ENCODE measurements around the gene MPRIP. TPM values are rescaled to one million over a fixed set of nuclear protein-coding genes. Genes with fewer than 3 reads are reported as not detected.
A peak's percentile ranks its signal among the peaks of the same experiment; 100 is the strongest.

Gene MPRIP
- total RNA-seq, 4 donors from 2014 or later: 61.5 to 407 (median 103) TPM

DNA sequence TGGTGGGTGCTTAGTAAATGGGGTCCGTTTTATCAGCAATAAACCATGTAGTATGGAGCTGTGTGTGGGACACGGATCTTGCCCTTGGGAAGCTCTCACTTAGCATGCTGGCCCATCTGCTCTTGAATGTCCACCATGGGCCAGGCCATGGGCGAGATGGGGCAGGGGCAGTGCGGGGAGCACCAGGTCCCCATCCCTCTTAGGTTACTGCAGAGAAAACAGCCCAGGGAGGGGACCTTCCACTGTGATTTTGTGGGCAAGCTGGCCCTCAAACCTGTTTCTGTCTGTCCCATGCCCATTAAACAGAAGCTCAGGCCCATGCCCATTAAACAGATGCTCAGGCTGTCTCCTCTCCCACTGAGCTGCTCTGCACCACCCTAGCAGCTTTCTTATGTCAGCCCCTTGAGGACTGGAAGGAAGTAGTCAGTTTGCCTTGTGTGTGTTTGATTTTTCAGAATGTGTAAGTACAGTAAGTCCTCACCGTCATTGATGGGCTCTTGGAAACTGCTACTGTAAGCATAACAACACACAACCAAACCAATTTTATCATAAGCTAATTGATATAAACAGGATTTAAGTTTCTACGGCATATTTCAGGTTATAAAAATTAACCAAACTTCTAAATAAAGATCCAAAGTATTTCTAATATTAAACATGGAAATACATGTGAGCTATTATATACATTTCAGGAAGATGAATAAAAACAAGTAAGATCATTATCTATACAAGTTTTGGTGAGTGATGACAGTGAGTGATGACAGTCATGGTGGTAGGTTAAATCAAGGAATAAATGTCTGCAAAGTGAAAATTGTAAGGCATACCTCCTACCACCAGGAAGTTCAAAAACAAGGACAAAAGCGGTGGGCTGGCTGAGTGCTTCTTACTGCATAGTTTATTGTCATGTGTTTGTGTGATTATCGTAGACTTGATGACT lies 11.5 kb downstream of the MPRIP start:
- peaks cover 0 to 50% of the 10 kb centered on the region in 2 donors for H3K4me1 ChIP-seq
- intact Hi-C loops (cut with DNase I; ENCODE audit: low total_unique reads): no loop called here
- no peaks in the 10 kb centered on the region for H3K36me3 ChIP-seq
- DNase-seq: peak in 1 of 2 donors; percentile 7
- no peak overlapping the region for H3K4me3 ChIP-seq
- no peaks in the 10 kb centered on the region for H3K27me3 ChIP-seq
- TF ChIP-seq, protein P1, sequence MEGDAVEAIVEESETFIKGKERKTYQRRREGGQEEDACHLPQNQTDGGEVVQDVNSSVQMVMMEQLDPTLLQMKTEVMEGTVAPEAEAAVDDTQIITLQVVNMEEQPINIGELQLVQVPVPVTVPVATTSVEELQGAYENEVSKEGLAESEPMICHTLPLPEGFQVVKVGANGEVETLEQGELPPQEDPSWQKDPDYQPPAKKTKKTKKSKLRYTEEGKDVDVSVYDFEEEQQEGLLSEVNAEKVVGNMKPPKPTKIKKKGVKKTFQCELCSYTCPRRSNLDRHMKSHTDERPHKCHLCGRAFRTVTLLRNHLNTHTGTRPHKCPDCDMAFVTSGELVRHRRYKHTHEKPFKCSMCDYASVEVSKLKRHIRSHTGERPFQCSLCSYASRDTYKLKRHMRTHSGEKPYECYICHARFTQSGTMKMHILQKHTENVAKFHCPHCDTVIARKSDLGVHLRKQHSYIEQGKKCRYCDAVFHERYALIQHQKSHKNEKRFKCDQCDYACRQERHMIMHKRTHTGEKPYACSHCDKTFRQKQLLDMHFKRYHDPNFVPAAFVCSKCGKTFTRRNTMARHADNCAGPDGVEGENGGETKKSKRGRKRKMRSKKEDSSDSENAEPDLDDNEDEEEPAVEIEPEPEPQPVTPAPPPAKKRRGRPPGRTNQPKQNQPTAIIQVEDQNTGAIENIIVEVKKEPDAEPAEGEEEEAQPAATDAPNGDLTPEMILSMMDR (IDR thresholded peaks at IDR 0.05): no peak
- no peak for TF ChIP-seq POLR2A (IDR thresholded peaks at IDR 0.05)
- H3K9me3 ChIP-seq: no peaks in the 10 kb centered on the region
- H3K27ac ChIP-seq: peak overlapping the region in 1 of 2 donors; percentile 81

DNA sequence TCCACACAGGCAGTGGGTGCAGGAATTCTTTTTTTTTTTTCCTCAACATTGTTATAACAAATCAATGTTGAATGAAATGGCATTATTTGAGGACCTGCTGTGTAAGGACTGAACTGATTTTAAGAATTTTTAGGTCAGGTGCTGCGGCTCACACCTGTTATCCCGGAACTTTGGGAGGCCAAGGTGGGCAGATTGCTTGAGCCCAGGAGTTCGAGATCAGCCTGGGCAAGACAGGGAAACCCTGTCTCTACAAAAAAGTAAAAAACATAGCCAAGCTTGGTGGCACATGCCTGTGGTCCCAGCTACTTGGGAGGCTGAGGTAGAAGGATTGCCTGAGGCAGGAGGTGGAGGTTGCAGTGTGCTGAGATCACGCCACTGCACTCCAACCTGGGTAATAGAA lies 12.4 kb downstream of the MPRIP start:
- Histone ChIP-seq H3K36me3 (no peaks in the 10 kb centered on the region), H3K27ac (peak overlapping the region in 1 of 2 donors; percentile 81), H3K27me3 (no peaks in the 10 kb centered on the region), H3K4me1 (peaks cover 0 to 50% of the 10 kb centered on the region in 2 donors), H3K4me3 (no peak overlapping the region), H3K9me3 (no peaks in the 10 kb centered on the region)
- intact Hi-C loops (cut with DNase I; ENCODE audit: low total_unique reads): no loop called here
- no peak for TF ChIP-seq POLR2A (IDR thresholded peaks at IDR 0.05)
- TF ChIP-seq, protein P1 (IDR thresholded peaks at IDR 0.05): no peak
- no peak for DNase-seq

DNA sequence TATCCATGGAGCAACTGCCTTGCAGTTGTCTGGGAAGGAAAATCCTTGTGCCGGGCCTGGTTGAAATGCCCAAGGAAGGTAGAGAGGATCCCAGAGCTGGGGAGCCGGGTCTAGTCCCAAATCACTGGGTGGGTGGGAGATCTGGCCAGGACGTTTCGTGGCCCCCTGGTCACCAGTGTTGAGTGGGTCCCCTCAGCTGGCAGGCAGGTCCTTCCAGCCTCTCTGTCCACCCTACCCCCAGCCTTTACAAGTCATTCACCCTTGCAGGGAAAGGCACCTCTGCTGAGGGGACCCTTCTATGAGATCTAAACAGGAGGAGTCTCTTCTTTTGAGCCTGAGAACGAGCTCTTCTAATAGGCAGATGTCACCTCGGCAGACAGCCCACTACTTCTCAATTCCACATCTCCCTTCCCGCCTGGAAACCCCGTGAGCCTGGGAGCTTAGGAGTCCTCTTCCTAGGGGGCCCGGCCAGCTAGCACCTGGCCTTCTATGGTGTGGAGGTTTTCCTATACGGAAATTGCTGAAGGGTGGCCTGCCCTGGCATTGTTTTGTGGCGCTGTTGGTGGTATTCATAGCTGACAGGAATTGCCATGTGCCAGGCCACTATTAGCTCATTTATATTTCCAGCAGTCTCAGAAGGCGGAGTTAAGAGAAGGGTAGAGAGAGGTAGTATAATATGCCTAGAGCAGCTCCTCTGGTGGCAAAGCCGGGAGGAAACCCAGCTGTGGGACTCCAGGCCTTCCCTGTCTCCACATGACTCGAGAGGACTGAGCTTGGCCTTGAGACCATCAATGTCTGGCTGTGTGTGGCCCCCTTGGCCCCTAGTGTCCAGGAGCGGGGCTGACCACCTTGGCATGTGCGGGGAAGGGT lies 13.3 kb downstream of the MPRIP start:
- no peaks in the 10 kb centered on the region for H3K36me3 ChIP-seq
- peak overlapping the region; percentile 72 to 81 for H3K27ac ChIP-seq
- TF ChIP-seq POLR2A (IDR thresholded peaks at IDR 0.05): peak in 1 of 2 donors; percentile 28
- TF ChIP-seq, protein P1 (IDR thresholded peaks at IDR 0.05): peak in 1 of 4 experiments; percentile 7
- H3K4me1 ChIP-seq: peaks cover 0 to 50% of the 10 kb centered on the region in 2 donors
- no peaks in the 10 kb centered on the region for H3K27me3 ChIP-seq
- DNase-seq: peak; percentile 16 to 24
- intact Hi-C loops (cut with DNase I; ENCODE audit: low total_unique reads): no loop called here
- H3K4me3 ChIP-seq: no peak overlapping the region
- H3K9me3 ChIP-seq: no peaks in the 10 kb centered on the region

DNA sequence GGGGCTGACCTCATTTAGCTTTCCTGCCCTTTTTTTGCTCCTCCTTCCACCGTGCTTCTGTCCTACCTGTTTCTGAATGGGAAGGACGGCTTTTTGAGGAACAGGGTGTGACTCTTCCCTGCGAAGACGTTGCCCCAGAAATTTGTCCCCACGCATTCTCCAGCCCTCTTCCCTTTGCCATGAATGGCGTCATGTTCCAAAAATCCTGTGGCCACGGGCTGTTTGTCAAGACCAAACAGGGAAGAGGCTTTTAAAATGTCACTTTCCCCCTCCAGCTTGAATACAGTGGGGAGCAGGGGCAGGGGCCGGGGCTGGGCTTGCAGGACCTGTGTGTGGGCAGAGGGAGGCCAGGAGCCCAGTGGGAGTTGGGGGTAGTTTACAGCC lies 13.9 kb downstream of the MPRIP start:
- H3K4me3 ChIP-seq: no peak overlapping the region
- H3K9me3 ChIP-seq: no peaks in the 10 kb centered on the region
- H3K27ac ChIP-seq: peak overlapping the region; percentile 72 to 81
- TF ChIP-seq, protein P1 (IDR thresholded peaks at IDR 0.05): no peak
- no peak for TF ChIP-seq POLR2A (IDR thresholded peaks at IDR 0.05)
- H3K27me3 ChIP-seq: no peaks in the 10 kb centered on the region
- DNase-seq: peak in 1 of 2 donors; percentile 56
- intact Hi-C loops (cut with DNase I; ENCODE audit: low total_unique reads): no loop called here
- H3K4me1 ChIP-seq: peaks cover 0 to 44% of the 10 kb centered on the region in 2 donors
- no peaks in the 10 kb centered on the region for H3K36me3 ChIP-seq
